ENCODE measurements around the gene FUZ.

GRCh38 chr19:49850487-49851342, 37.6 kb upstream of the FUZ start, which contains the start of gene PTOV1:
- no peak for TF ChIP-seq CTCF (conservative IDR thresholded peaks at IDR 0.05; ENCODE audit: low read depth, low read length)
- TF ChIP-seq EZH2 (IDR thresholded peaks at IDR 0.05; ENCODE audit: low read length, unreplicated experiment): no peak
- no peak for TF ChIP-seq EZH2phosphoT487 (IDR thresholded peaks at IDR 0.05; ENCODE audit: borderline replicate concordance, low read length)

Data from PC-3 (cell line).